ENCODE results near the gene SIK3. TPM values are rescaled to one million over a fixed set of nuclear protein-coding genes. Genes with fewer than 3 reads are reported as not detected.
A peak's percentile ranks its signal among the peaks of the same experiment; 100 is the strongest.

Gene SIK3
- total RNA-seq, 1 donor: 25.7 TPM

DNA sequence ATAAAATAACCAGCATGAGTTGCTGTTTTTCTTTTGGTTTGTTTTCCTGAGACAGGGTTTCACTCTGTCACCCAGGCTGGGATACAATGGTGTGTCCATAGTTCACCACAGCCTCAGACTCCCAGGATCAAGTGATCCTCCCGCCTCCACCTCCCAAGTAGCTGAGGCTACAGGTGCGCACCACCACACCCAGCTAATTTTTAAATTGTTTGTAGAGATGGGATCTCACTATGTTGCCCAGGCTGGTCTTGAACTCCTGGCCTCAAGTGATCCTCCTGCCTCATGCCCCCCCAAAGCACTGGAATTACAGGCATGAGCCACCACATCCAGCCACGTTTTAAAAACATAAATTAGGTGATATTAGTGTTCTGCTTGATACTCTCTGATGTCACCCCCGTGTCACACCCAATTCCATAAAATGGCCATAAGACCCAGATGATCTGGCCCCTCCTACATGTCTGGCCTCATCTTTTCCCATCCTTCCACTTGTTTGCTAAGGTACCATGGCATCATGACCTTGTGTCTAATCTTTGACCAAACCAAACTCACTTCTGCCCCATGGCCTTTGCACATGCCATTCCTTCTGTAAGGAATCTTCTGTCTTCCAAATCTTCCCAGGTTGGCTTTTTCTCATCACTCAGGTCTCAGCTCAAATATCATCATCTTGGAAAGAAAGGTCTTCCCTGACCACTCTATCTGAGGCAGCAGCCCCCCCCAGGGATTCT lies 6.3 kb downstream of the SIK3 start:
- Histone ChIP-seq H3K4me3 (ENCODE audit: insufficient read depth, low read length) (no peak overlapping the region), H2AFZ (ENCODE audit: low read length) (no peak overlapping the region), H3K27ac (ENCODE audit: low read depth, low read length) (no peak overlapping the region), H3K4me2 (ENCODE audit: insufficient read depth, low read length) (no peak overlapping the region), H3K9me3 (ENCODE audit: low read depth, low read length) (no peaks in the 10 kb centered on the region), H3K27me3 (ENCODE audit: insufficient read depth, low read length) (no peaks in the 10 kb centered on the region), H3K4me1 (ENCODE audit: insufficient read depth, low read length) (peaks cover 26% of the 10 kb centered on the region), H4K20me1 (ENCODE audit: insufficient read depth, low read length) (peaks cover 87% of the 10 kb centered on the region), H3K79me2 (ENCODE audit: insufficient read depth, low read length) (peaks cover 98% of the 10 kb centered on the region), H3K36me3 (ENCODE audit: insufficient read depth, low read length) (no peaks in the 10 kb centered on the region)
- no peak for DNase-seq (ENCODE audit: insufficient read length, low spot score, missing footprints)
- TF ChIP-seq, protein P1, sequence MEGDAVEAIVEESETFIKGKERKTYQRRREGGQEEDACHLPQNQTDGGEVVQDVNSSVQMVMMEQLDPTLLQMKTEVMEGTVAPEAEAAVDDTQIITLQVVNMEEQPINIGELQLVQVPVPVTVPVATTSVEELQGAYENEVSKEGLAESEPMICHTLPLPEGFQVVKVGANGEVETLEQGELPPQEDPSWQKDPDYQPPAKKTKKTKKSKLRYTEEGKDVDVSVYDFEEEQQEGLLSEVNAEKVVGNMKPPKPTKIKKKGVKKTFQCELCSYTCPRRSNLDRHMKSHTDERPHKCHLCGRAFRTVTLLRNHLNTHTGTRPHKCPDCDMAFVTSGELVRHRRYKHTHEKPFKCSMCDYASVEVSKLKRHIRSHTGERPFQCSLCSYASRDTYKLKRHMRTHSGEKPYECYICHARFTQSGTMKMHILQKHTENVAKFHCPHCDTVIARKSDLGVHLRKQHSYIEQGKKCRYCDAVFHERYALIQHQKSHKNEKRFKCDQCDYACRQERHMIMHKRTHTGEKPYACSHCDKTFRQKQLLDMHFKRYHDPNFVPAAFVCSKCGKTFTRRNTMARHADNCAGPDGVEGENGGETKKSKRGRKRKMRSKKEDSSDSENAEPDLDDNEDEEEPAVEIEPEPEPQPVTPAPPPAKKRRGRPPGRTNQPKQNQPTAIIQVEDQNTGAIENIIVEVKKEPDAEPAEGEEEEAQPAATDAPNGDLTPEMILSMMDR (IDR thresholded peaks at IDR 0.05; ENCODE audit: extremely low read depth, low read depth, low read length): no peak

DNA sequence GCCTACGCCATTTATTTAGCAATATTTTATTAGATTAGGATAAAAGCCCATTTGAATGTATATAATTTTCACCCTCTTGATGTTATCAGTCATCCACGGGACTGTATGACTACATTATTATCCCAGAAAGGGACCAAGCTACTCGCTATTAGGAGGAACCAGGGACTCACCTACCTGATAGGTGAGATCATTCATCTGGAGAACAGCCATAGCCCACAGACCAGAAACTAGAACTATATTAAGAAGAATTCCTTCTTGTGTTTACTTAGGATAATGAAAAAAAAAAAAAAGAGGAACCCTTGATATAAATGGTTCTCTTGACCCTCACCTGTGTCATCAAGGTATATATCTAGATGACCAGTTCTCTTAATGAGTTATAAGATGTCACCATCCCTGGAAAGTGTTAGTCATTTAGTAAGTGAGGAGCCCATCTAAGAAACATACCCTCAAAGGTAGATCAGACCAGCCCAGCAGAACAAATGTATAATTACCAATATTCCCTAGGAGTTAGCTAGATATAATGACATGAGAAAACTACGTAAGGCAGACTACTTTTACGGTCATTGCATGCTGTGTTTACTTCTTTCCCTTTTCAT lies 8.0 kb downstream of the SIK3 start:
- H3K4me2 ChIP-seq (ENCODE audit: insufficient read depth, low read length): no peak overlapping the region
- peaks cover 76% of the 10 kb centered on the region for H4K20me1 ChIP-seq (ENCODE audit: insufficient read depth, low read length)
- no peak overlapping the region for H3K4me3 ChIP-seq (ENCODE audit: insufficient read depth, low read length)
- no peak overlapping the region for H2AFZ ChIP-seq (ENCODE audit: low read length)
- H3K36me3 ChIP-seq (ENCODE audit: insufficient read depth, low read length): no peaks in the 10 kb centered on the region
- TF ChIP-seq, protein P1 (IDR thresholded peaks at IDR 0.05; ENCODE audit: extremely low read depth, low read depth, low read length): no peak
- no peaks in the 10 kb centered on the region for H3K9me3 ChIP-seq (ENCODE audit: low read depth, low read length)
- H3K27me3 ChIP-seq (ENCODE audit: insufficient read depth, low read length): no peaks in the 10 kb centered on the region
- no peak overlapping the region for H3K27ac ChIP-seq (ENCODE audit: low read depth, low read length)
- peaks cover 9% of the 10 kb centered on the region for H3K4me1 ChIP-seq (ENCODE audit: insufficient read depth, low read length)
- H3K79me2 ChIP-seq (ENCODE audit: insufficient read depth, low read length): peaks cover 98% of the 10 kb centered on the region
- DNase-seq (ENCODE audit: insufficient read length, low spot score, missing footprints): no peak

GRCh38 chr11:117089685-117090084 lies 8.5 kb downstream of the SIK3 start:
- Histone ChIP-seq H3K4me3 (ENCODE audit: insufficient read depth, low read length) (no peak overlapping the region), H4K20me1 (ENCODE audit: insufficient read depth, low read length) (peaks cover 71% of the 10 kb centered on the region), H3K27me3 (ENCODE audit: insufficient read depth, low read length) (no peaks in the 10 kb centered on the region), H2AFZ (ENCODE audit: low read length) (no peak overlapping the region), H3K4me2 (ENCODE audit: insufficient read depth, low read length) (no peak overlapping the region), H3K27ac (ENCODE audit: low read depth, low read length) (no peak overlapping the region), H3K4me1 (ENCODE audit: insufficient read depth, low read length) (peaks cover 4% of the 10 kb centered on the region), H3K79me2 (ENCODE audit: insufficient read depth, low read length) (peaks cover 96% of the 10 kb centered on the region), H3K36me3 (ENCODE audit: insufficient read depth, low read length) (no peaks in the 10 kb centered on the region), H3K9me3 (ENCODE audit: low read depth, low read length) (no peaks in the 10 kb centered on the region)
- TF ChIP-seq, protein P1 (IDR thresholded peaks at IDR 0.05; ENCODE audit: extremely low read depth, low read depth, low read length): no peak
- no peak for DNase-seq (ENCODE audit: insufficient read length, low spot score, missing footprints)

- H3K4me2 ChIP-seq (ENCODE audit: insufficient read depth, low read length): no peak overlapping the region
- H3K27me3 ChIP-seq (ENCODE audit: insufficient read depth, low read length): no peaks in the 10 kb centered on the region
- no peak overlapping the region for H2AFZ ChIP-seq (ENCODE audit: low read length)
- TF ChIP-seq, protein P1 (IDR thresholded peaks at IDR 0.05; ENCODE audit: extremely low read depth, low read depth, low read length): no peak
- peaks cover 93% of the 10 kb centered on the region for H3K79me2 ChIP-seq (ENCODE audit: insufficient read depth, low read length)
- H3K9me3 ChIP-seq (ENCODE audit: low read depth, low read length): no peaks in the 10 kb centered on the region
- DNase-seq (ENCODE audit: insufficient read length, low spot score, missing footprints): peak; percentile 43
- H4K20me1 ChIP-seq (ENCODE audit: insufficient read depth, low read length): peaks cover 71% of the 10 kb centered on the region
- H3K4me3 ChIP-seq (ENCODE audit: insufficient read depth, low read length): no peak overlapping the region
- no peaks in the 10 kb centered on the region for H3K36me3 ChIP-seq (ENCODE audit: insufficient read depth, low read length)
- H3K27ac ChIP-seq (ENCODE audit: low read depth, low read length): no peak overlapping the region
- peaks cover 8% of the 10 kb centered on the region for H3K4me1 ChIP-seq (ENCODE audit: insufficient read depth, low read length)
Measured at GRCh38 chr11:117087446-117087845, 10.8 kb downstream of the SIK3 start.

All from osteoblast (primary cell).